ENCODE results near the gene PLG.

GRCh38 chr6:160697826-160698225 is 4.2 kb upstream of the PLG start:
- TF ChIP-seq POLR2A (IDR thresholded peaks at IDR 0.05) = no peak
- TF ChIP-seq, protein P1, sequence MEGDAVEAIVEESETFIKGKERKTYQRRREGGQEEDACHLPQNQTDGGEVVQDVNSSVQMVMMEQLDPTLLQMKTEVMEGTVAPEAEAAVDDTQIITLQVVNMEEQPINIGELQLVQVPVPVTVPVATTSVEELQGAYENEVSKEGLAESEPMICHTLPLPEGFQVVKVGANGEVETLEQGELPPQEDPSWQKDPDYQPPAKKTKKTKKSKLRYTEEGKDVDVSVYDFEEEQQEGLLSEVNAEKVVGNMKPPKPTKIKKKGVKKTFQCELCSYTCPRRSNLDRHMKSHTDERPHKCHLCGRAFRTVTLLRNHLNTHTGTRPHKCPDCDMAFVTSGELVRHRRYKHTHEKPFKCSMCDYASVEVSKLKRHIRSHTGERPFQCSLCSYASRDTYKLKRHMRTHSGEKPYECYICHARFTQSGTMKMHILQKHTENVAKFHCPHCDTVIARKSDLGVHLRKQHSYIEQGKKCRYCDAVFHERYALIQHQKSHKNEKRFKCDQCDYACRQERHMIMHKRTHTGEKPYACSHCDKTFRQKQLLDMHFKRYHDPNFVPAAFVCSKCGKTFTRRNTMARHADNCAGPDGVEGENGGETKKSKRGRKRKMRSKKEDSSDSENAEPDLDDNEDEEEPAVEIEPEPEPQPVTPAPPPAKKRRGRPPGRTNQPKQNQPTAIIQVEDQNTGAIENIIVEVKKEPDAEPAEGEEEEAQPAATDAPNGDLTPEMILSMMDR (IDR thresholded peaks at IDR 0.05) = no peak
